Activated T-cell treated with anti-CD3 and anti-CD28 coated beads for 1 hour (primary cell): ENCODE results near the gene IFIT2.
"Not testable (repeated sequence)": the region's sequence is repeated elsewhere in the genome, so short reads cannot be mapped to it uniquely, and the experiment has no call there.

Experiments used
- DNase-seq: peaks from one replicate; pipeline ENCODE4 v3.0.0-alpha.2; 2020; ENCODE audit warnings: low read depth

The IFIT2 gene, protein sequence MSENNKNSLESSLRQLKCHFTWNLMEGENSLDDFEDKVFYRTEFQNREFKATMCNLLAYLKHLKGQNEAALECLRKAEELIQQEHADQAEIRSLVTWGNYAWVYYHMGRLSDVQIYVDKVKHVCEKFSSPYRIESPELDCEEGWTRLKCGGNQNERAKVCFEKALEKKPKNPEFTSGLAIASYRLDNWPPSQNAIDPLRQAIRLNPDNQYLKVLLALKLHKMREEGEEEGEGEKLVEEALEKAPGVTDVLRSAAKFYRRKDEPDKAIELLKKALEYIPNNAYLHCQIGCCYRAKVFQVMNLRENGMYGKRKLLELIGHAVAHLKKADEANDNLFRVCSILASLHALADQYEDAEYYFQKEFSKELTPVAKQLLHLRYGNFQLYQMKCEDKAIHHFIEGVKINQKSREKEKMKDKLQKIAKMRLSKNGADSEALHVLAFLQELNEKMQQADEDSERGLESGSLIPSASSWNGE

DNA sequence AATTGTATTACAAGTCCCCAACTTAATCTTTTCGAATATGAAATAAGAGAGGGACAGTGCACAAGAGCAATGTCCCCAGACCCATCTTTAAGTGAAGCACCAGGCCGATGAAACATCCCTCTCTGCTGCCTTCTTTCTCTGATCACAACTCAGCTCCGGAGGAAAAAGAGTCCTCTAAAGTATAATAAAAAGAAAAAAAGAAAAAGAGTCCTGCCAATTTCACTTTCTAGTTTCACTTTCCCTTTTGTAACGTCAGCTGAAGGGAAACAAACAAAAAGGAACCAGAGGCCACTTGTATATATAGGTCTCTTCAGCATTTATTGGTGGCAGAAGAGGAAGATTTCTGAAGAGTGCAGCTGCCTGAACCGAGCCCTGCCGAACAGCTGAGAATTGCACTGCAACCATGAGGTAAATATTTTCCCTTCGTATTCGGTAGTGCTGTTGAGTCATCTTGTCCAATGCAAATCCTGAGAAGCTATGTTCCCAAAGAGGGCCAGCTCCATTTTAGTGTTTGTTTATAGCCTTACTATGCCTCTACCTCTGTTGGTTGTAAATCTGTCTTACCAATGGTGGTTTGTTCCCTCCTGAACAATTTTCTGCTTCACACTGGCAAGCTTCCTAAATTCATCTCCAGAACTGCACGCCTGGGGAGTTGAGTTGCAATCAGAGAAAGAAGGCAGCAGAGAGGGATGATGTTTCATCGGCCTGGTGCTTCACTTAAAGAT lies at the start of gene IFIT2:
TSS of gene IFIT2 (plus strand) at position 326 of the 725 bp plus-strand sequence. CDS start at position 404, 78 bp downstream.
- DNase-seq, result peak; percentile 23

DNA sequence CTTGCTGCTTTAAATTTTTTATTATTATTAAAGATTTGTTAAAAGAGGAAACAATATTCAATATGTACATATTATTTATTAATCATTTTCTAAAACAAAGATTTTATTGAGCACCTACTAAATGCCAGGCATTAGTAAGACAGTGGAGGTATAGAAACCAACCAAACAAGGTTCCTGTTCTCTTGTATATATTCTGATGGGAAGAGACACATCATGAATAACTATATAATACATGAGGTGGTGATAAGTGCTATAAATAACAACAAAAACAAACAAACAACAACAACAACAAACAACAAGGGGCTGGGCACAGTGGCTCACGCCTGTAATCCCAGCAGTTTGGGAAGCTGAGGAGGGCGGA lies 49.6 kb upstream of the IFIT2 start:
- no peak for DNase-seq

DNA sequence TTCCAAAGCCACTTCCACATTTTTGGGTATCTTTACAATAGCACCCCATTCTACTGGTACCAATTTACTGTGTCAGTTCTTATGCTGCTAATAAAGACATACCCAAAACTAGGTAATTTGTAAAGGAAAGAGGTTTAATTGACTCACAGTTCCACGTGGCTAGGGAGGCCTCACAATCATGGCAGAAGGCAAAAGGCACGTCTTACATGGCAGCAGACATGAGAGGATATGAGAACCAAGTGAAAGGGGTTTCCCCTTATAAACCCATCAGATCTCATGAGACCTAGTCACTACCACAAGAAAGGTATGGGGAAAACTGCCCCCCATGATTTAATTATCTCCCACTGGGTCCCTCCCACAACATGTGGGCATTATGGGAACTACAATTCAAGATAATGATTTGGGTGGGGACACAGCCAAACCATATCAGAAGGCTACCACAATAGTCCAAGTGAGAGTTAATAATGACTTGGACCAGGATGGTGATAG lies 46.7 kb upstream of the IFIT2 start:
- not testable (repeated sequence) for DNase-seq

DNA sequence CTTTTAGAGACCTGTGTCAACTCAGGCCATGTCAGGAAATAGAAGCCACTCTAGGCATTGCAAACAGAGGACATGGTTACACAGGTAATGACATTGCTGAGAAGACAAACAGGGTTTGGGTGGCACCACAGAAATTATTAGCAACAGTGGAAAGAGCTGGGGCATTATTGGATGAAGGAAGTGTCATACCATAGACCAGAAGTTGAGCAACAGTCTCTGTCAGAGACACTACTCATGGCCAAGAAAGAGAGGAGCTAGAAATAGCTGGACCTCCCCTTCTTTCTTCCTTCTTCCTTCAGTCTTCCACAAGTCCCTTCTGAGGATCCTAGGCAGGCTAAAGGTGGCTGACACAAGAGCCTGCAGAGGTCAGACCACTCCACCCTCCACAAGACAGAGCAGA lies 46.1 kb upstream of the IFIT2 start:
- DNase-seq, result no peak

DNA sequence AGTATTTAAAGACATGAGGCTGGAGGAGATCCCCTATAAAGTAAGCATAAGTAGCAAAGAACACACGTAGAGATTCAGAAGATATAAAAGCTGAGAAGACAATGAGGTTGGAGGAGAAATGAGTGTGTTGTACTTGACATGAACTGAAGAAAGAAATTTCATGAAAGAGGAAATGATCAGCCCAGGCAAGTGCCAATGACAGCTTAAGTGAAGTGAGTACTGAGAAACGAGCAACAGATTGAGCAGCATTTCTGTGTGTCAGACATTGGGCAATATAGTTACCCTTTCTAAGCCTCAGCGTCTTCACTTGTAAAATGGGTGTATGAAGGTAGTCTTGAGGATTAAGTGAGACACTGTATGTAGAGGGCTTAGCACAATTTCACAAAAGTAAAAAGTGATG lies 45.5 kb upstream of the IFIT2 start:
- DNase-seq, result no peak

DNA sequence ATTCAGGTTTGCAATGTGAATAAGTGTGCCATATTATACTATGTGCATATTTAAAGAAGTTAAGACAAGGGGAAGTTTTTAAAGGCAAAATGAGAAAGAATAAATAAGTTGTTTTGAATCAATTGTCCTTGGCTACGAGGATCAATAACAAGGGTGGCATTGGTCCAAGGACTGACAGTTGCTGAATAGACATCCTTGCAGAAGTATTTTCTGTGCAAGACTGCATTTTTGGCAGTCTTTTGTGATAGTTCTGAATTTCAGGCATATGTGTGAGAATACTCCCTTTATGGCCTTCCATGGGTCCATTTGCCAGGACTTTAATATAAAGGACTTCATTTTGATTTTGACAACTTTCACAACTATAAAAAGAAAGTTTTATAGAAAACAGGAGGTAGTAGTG lies 44.9 kb upstream of the IFIT2 start:
- no peak for DNase-seq

DNA sequence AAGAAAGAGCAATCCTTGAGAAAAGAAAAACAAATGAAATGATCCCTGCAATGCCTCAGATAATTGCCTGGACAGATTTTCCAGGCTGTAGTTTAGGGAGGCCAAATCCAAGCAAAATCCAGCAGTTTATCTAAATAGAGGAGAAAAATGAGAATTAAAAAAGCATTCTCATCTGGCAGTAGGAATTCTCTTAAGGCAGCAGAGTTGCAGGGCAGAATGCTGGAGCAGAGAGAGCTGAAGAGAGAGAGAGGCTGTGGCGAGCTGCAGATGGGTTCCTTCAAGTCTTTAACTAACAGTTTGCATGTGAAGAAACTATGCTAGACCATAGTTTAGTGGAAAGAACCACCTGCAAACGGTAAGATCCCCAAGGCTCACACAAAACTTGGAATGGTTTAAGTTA lies 44.3 kb upstream of the IFIT2 start:
- DNase-seq, result no peak

DNA sequence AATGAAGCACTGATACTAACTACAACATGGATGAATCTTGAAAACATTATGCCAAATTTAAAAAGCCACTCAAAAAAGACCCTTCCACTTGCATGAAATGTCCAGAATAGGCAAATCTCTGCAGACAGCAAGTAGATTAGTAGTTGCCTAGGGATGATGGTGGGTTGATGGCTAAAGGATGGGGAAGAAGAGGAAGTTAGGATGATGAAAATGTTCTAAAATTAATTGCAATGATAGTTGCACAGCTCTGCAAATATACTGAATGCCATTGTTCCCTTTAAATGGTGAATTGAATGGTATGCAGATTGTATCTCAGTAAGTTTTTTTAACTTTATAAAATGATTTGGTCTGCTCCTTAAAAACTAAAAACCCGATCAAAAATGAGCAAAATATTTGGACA lies 43.0 kb upstream of the IFIT2 start:
- DNase-seq, result no peak

DNA sequence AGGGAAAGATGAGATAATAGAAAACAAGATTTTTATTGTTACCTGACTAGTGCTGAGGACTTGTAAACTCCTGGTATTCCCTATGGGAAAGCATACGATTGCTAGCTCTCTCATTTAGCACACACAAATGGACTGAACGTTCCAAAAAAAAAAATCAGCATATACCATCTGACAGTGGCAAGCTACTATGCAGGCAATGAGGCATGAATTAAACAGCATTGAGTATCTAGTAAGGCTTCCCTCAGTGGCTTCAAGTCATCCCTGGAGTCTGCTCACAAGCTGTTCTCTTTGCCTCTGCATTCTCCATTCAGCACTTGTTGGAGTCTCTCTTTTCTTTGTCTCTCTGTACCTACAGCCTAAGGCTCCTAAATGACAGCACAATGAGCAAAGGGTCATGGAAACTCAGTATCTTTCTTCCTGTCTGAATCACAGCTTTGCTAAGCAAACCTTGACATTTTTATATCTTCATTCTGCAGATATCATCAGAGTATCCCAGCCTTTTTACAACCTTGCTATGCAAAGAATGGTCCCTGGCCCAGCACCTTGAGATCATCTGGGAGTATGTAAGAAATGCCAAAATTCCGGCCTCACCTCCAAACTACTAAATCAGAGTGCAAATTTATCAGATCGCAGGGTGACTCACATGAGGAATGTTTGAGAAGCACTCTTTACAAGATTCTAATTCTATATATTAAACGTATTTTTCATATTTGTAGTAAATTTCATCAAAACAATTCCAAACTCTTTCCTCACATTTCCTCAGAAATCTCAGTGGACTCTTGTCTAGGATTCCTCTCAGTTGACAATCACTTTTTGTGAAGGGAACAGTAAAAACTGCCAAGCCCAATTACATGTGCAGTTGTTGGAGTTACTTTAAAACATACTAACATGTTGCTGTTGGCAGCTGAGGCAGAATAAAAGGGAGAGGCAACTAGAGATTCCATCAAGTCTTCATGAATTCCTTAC lies 39.5 kb upstream of the IFIT2 start:
- no peak for DNase-seq

DNA sequence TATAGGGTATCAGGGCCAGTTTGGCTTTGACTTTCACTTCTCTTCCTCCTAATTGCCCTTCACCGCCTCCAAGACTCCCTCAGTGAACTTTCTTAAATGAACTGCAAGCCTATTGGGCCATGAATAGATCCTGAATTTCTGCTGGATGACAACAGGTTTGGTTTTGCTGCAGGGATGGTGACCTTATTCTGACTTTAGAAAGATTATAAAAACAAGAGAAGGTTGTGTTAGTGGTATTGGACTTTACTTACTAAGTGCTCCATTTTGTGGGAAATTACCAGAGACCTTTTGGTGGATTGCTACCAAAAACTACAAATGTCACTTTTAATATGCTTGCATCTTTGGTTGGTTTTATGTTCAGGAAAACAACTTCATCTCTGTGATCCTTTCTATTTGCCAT lies 38.8 kb upstream of the IFIT2 start:
- DNase-seq, result no peak

DNA sequence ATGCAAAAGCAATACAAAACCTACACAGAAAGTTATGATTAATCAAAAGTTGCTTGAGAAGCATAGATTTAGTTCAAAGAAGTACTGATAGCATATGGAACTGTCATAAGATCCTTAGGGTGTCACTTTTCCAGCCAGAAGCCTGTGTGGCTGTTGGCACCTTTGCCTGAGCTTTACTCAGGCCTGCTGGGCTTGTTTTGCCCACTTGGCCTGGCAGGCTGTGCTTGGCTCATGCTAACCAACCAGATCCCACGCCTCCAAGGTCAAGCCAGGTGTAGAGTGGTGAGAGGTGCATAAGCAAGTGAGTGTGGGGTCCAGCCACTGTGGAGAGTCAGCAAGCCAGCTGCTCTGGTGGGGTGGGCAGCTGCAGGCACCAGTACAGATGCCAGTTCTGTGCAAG lies 38.3 kb upstream of the IFIT2 start:
- no peak for DNase-seq

DNA sequence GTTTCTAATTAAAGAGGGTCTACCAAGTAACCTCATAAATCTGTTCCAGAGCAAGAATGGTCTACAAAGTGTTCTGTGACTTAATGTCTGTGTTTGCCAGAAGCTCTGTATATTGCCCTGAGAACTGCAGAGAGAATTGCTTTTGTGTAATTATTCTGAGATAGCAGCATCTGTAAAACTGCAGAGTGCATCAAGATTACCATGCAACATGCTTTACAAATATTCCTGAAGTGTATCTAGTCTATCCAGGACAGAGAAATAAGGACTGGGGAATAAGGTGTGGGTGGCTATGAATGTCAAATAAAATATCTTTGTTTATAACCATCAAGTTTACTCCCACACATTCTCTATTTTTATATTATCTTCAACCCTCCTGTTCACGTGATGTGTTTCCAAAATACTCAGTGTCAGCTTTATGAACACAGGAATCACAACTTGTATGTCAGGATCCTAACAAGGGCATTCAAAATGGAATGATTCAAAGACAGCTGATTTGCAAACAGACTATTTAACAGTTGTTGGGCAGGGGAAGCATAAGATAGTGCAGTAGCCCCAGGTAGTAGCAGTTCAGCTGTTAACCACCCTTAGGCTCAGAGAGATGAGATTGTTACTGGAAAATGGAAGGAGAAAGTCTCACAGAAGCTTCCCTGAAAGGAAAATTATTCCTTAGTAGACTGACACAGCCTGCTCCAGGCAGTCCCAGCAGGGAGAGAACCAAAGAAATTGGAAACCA lies 35.0 kb upstream of the IFIT2 start:
- no peak for DNase-seq

DNA sequence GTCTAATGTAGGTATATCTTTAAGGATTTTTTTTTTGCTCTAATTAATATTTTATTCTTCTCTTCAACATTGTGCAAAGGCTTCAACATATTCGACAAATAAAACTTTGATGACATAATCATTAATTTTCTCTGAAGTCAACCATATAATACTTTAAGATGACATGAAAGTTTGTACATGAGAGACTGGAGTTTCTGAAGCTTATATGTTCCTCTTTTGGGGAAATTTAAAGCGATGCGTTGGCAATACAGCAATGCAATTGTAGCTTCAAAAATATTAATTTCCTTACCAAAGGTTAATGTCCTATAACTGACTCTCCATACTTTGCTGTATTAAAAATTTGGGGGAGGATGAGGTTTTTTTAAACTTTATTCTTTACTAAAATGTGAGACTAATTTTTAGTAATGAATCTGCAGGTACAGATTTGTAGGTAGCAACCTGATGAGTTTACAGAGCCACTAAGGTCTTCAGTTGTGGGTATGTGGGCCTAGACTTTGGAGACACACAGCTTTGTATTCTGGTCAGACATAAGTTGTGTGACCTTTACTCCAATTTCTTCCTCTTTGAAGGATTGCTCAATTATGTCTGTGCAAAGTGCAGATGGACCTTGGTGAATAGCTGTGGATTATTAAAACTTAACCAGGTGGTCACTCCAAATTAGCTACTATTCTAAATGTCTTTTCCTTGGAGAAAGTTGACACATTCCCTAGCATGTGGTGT lies 32.3 kb upstream of the IFIT2 start:
- DNase-seq, result no peak

DNA sequence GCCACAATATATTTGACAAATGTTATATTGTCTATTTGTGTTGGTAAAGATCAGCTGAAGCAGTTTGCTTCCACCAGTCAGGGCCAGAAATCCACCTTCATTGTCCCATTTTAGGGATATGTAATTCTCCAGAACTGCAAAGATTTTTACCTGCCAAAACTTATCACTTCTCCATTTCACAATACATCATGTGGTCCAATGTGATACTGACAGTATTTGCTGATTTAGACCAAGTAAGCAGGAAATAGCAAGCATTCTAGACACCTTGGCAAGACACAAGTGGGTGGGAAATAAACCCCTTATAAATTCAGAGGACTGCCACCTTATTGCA lies 31.7 kb upstream of the IFIT2 start:
- DNase-seq, result no peak

DNA sequence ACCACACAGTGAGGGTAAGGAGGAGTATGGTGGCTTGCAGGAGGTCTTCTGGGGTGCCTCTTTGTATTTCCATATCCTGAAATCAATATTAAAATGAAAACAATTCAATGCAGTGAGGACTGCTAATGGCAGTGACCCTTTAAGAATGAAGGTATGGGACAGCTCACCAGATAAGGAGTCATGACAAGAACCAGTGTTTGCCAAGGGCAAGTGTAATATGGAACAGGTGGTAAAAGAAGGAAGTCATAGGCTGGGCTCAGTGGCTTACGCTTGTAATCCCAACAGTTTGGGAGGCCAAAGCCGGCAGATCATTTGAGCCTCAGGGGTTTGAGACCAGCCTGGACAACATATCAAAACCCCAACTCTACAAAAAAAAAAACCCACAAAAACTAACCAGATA lies 30.3 kb upstream of the IFIT2 start:
- no peak for DNase-seq

DNA sequence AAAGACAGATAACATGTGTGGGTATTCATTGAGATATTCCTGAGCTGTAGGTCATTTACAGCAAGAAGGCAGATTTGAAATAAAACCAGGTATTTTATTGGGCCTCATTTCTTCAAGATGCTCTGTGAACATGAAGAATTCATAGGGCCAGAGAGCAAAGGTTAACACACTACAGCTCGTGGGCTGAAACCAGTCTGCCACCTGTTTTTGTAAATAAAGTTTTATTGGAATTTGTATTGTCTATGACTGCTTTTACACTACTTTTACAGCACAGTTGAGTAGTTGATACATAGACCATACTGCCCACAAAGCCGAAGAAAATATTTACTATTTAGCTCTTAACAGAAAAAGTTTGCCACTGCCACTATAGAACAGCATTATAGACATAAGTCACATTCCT lies 28.2 kb upstream of the IFIT2 start:
- DNase-seq, result no peak

DNA sequence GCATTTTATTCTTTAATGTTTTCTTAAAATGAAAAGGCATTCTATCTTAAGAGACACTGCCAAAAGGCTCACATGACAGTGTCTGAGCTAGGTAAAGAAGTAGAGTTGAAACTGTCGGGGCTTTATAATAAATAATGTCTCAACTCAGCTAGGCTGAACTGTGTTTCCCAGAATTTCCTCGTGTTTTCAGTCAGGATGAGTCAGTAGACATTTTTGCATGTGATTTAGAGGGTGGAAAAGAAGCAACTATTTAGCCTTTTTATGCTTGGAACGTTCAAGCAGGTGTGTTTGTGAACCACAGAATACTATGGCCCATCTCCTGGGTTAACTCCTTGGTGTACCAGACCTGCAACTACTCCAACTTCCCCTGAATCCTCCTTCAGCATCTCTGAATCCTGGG lies 26.9 kb upstream of the IFIT2 start:
- no peak for DNase-seq

DNA sequence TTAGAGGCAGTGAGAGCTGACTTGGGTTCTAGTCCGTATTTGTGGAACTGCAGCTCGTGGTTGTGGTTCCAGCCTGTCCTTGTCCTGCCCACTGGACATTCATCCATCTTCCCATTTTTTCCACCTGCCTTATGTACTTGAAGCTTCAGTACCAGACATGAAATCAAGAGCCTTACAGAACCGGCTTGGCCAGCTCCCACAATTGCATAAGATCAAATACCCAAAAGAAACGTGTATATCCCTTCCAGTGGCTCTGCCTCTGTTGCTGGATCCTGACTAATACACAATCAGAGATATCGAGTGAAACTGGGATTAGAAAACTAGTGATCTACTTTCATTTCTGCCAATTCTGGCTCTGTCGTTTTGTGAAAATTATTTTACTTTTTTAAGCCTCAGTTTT lies 26.5 kb upstream of the IFIT2 start:
- DNase-seq, result no peak

DNA sequence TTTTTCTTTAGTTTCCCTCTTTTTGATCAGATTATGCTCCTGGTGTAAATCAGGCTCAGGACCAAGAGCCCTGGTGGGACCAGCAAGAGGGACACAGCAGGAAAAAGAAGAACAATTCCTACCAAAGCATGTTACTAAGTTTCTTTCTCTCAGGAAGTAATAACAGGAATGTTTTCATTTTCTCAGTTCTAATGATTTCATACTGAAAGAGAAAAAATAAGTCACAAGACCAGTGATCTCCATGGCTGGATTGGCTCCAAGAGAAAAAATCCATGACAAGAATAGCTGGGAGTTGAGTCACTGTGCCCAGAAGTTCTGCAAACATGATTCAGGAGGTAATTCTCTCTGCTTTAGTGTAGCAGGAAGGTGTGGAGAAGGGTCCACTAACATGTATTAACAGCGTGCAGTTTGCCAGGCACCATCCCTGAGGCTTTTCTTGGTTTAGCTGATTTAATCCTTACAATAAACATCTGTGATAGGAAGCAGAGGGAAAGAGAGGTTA lies 23.8 kb upstream of the IFIT2 start:
- DNase-seq, result no peak

DNA sequence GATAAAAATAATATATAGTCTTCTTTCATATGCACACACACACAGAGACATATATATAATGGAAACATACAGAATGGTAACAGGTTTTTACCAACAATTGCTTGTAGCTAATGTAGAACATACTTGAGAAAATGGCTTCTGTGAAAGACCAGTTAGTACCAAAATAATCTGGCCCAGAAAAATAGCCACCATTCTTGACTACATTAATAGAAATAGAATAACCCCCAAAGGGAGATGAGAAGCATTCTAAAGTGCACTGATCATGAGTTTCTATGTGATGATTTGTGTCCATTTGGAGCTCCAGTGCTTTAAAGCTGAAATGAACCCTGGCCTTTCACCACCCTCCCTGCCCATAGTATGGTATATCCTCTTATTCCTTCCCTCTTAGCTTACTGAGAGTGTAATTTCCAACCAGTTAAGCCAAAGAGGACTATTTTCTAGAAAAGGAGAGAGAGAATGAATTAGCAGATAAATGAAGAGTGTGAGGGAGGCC lies 22.9 kb upstream of the IFIT2 start:
- no peak for DNase-seq

DNA sequence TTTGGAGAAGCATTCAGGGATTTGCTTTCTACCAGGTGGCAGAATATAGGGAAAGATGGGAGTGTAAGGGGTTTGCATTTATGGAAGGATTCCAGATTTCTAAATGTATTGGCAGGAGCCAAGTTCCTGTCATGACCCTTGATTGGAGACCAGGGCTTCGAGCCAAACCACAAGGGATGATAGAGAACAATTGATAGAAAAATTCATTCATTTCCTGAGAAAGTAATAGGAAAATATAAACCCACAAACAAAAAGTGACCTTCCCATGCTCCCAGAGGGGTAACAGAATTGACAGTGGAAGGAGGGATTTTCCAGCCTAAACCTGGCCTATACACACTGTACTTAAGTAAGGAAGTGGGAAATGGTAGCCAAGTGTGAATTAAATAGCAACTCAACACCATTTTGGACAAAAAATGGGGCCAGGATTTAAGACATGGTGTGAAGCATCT lies 22.4 kb upstream of the IFIT2 start:
- no peak for DNase-seq
